Activated T-cell treated with anti-CD3 and anti-CD28 coated beads, Interleukin-2, amount 50 U/mL, for 4 hours (primary cell): ENCODE data around the gene MRPL54. TPM values are rescaled to one million over a fixed set of nuclear protein-coding genes. Genes with fewer than 3 reads are reported as not detected.
A peak's percentile ranks its signal among the peaks of the same experiment; 100 is the strongest.

Experiments used
- ATAC-seq, 2 donors: fragments of 200-7000 bp; cut with Tn5 transposase; one replicate each; pipeline ENCODE4 v1.10.0; 2021
- DNase-seq: peaks from one replicate; pipeline ENCODE4 v3.0.0-alpha.2; 2020
- H3K27me3 Mint-ChIP-seq: one replicate; pipeline ENCODE4 v1.8.0; 2021; ENCODE audit warnings: low read depth, mixed read lengths
- H3K36me3 Mint-ChIP-seq: one replicate; pipeline ENCODE4 v1.8.0; 2022; ENCODE audit warnings: mixed read lengths; ENCODE audit not compliant: insufficient read depth
- H3K4me1 Mint-ChIP-seq: one replicate; pipeline ENCODE4 v1.8.0; 2021; ENCODE audit warnings: low read depth, mixed read lengths
- H3K4me3 Mint-ChIP-seq: one replicate; pipeline ENCODE4 v1.8.0; 2021; ENCODE audit warnings: mild to moderate bottlenecking, moderate library complexity, mixed read lengths
- H3K9me3 Mint-ChIP-seq: one replicate; pipeline ENCODE4 v1.8.0; 2021; ENCODE audit warnings: mixed read lengths
- total RNA-seq, 3 donors: library from RNA; stranded (reverse); gene quantifications; one replicate each; pipeline ENCODE4 v1.2.1, GENCODE V29; 2021

Gene MRPL54
- total RNA-seq = 100 to 1,000 TPM in 2 of 3 donors, 10 to 100 TPM in 1; 95.8 to 132 (median 125) TPM

GRCh38 chr19:3762501-3763459 lies at the start of gene MRPL54:
MRPL54 (plus strand) TSS chr19:3762682; CDS start chr19:3762701, 19 bp downstream.
- Mint-ChIP-seq H3K9me3 (no peaks in the 10 kb centered on the region), H3K36me3 (peaks cover 9% of the 10 kb centered on the region), H3K27me3 (no peaks in the 10 kb centered on the region), H3K4me3 (peak within 1 kb of the TSS; percentile 98), H3K4me1 (peaks cover 40% of the 10 kb centered on the region)
- peak; percentile 87 to 89 for ATAC-seq
- peak; percentile 99 for DNase-seq

GRCh38 chr19:3716147-3716668 lies 46.3 kb upstream of the MRPL54 start:
- H3K4me3 Mint-ChIP-seq = no peak overlapping the region
- H3K27me3 Mint-ChIP-seq = peaks cover 3% of the 10 kb centered on the region
- H3K4me1 Mint-ChIP-seq = peaks cover 11% of the 10 kb centered on the region
- H3K36me3 Mint-ChIP-seq = no peaks in the 10 kb centered on the region
- no peaks in the 10 kb centered on the region for H3K9me3 Mint-ChIP-seq
- DNase-seq (no peak), ATAC-seq (no peak)

DNA sequence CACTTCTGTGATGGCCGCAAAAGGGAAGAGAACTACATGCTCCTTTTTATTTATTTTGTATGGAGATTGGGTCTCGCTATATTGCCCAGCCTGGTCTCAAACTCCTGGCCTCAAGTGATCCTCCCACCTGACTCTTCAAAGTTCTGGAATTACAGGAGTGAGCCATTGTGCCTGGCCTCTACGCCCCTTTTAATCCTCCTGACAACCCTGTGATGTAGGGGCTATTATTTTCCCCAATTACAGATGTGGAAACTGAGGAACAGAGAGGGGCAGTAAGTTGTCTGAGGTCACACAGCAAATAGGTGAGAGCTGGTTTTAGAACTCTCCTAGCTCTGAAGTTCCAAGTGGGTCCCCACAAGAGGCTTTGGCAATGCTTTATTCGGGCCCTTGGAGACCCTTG lies 42.6 kb upstream of the MRPL54 start:
- Mint-ChIP-seq H3K4me3 (no peak overlapping the region), H3K36me3 (no peaks in the 10 kb centered on the region), H3K9me3 (no peaks in the 10 kb centered on the region), H3K27me3 (peaks cover 6% of the 10 kb centered on the region), H3K4me1 (peaks cover 16% of the 10 kb centered on the region)
- DNase-seq = no peak
- no peak for ATAC-seq

- no peak for DNase-seq
- H3K4me1 Mint-ChIP-seq = peaks cover 16% of the 10 kb centered on the region
- no peaks in the 10 kb centered on the region for H3K9me3 Mint-ChIP-seq
- H3K36me3 Mint-ChIP-seq = no peaks in the 10 kb centered on the region
- peaks cover 6% of the 10 kb centered on the region for H3K27me3 Mint-ChIP-seq
- no peak for ATAC-seq
- H3K4me3 Mint-ChIP-seq = no peak overlapping the region
Measured at GRCh38 chr19:3720349-3720917, 42.0 kb upstream of the MRPL54 start.

GRCh38 chr19:3721131-3721886 lies 41.2 kb upstream of the MRPL54 start:
- Mint-ChIP-seq H3K36me3 (no peaks in the 10 kb centered on the region), H3K4me1 (peaks cover 16% of the 10 kb centered on the region), H3K4me3 (peak overlapping the region; percentile 69), H3K27me3 (peaks cover 6% of the 10 kb centered on the region), H3K9me3 (no peaks in the 10 kb centered on the region)
- DNase-seq (peak; percentile 82), ATAC-seq (peak; percentile 92 to 94)

- DNase-seq (no peak), ATAC-seq (no peak)
- Mint-ChIP-seq H3K4me1 (peaks cover 16% of the 10 kb centered on the region), H3K9me3 (no peaks in the 10 kb centered on the region), H3K27me3 (peaks cover 6% of the 10 kb centered on the region), H3K4me3 (peak overlapping the region; percentile 69), H3K36me3 (no peaks in the 10 kb centered on the region)
Measured at GRCh38 chr19:3721887-3722442, 40.5 kb upstream of the MRPL54 start.

DNA sequence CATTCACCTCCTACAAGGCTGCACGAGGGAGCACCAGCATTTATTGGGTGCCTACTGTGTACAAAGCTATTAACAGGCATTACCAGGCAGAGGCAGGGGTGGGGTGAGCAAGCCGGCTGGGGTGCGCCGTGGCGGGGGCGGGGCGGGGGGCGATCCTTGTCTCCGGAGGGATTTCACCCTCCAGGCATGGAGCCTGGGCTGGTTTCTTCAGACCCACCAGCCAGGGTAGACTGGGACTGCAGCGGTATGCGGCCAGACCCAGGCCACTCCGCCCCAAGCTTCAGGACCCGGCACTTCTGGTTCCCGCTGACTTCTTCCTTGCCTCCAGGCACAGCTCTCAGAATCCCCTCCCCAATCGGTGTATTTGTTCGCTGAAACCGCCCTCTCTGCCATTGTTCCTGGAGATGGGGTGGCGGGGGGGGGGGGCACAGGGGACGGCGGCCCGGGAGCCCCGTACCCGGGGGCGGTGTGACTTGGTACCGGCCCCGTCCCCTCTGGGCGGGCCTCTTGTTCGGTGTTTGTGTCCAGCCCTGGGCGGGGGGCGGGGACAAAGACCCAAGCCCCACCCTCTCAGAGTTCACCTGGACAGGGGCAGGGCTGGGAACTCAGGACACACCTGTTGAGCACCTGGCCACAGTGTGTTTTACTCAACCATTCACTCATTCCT lies 39.9 kb upstream of the MRPL54 start:
- H3K4me3 Mint-ChIP-seq = peak overlapping the region; percentile 69

DNA sequence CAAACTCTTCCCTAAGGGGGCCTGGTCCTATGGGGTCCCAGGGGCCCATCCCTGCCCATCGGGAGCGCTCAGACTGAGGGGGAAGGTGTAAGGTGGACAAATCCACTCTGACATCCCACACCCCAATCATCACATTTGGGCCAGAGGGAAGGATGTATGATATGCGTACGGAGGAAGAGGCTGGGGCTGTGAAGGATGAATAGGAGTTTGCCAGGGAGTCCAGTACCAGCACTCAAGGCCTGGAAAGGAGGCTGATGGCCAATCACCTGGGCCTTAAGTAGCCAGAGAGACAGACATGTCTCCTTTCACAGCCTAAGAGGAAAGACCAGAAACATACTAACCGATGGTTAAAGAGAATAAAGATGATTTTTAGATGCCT lies 39.4 kb upstream of the MRPL54 start:
- DNase-seq (no peak), ATAC-seq (no peak)
- H3K4me1 Mint-ChIP-seq = peaks cover 16% of the 10 kb centered on the region
- no peak overlapping the region for H3K4me3 Mint-ChIP-seq
- no peaks in the 10 kb centered on the region for H3K36me3 Mint-ChIP-seq
- H3K9me3 Mint-ChIP-seq = no peaks in the 10 kb centered on the region
- H3K27me3 Mint-ChIP-seq = peaks cover 6% of the 10 kb centered on the region

More for the DNA sequence above, 39.9 kb upstream of the MRPL54 start:
- DNase-seq (no peak), ATAC-seq (no peak)
- Mint-ChIP-seq H3K9me3 (no peaks in the 10 kb centered on the region), H3K27me3 (peaks cover 6% of the 10 kb centered on the region), H3K36me3 (no peaks in the 10 kb centered on the region), H3K4me1 (peaks cover 16% of the 10 kb centered on the region)

DNA sequence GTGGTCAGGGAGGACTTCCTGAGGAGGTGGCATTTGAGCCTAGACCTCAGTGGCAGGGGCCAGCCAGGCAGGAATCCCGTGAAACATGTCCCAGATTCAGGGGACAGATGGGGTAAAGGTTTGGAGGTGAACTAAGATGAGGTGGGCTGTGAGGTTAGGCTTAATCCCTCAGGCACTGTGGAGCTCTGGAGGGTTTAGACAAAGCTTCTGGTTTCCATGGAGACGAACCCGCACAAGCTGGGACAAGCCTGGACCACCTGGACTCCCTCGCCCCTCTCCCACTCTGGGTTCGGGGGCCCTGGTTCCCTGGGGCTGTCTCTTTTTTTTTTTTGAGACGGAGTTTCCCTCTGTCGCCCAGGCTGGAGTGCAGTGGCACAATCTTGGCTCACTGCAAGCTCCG lies 38.6 kb upstream of the MRPL54 start:
- ATAC-seq (no peak), DNase-seq (no peak)
- Mint-ChIP-seq H3K4me1 (peaks cover 16% of the 10 kb centered on the region), H3K9me3 (no peaks in the 10 kb centered on the region), H3K27me3 (peaks cover 6% of the 10 kb centered on the region), H3K36me3 (no peaks in the 10 kb centered on the region), H3K4me3 (no peak overlapping the region)

DNA sequence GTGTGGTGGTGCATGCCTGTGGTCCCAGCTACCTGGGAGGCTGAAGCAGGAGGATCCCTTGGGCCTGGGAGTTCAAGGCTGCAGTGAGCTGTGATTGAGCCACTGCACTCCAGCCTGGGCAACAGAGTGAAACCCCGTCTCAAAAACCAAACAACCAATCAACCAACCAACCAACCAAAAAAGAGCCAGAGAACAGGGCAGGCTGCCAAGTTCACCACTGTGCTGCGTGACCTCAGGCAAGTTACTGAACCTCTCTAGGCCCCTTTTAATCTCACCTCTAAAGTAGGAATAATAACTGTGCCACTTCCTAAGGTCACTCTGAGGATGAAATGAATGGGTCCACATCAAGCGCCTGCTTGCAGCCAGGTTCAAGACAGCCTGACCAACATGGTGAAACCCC lies 37.4 kb upstream of the MRPL54 start:
- H3K9me3 Mint-ChIP-seq = no peaks in the 10 kb centered on the region
- H3K36me3 Mint-ChIP-seq = no peaks in the 10 kb centered on the region
- no peak for ATAC-seq
- peaks cover 12% of the 10 kb centered on the region for H3K4me1 Mint-ChIP-seq
- H3K27me3 Mint-ChIP-seq = peaks cover 4% of the 10 kb centered on the region
- DNase-seq = no peak
- no peak overlapping the region for H3K4me3 Mint-ChIP-seq

GRCh38 chr19:3725640-3726310 lies 36.7 kb upstream of the MRPL54 start:
- no peaks in the 10 kb centered on the region for H3K36me3 Mint-ChIP-seq
- no peak overlapping the region for H3K4me3 Mint-ChIP-seq
- DNase-seq (no peak), ATAC-seq (no peak)
- H3K27me3 Mint-ChIP-seq = peaks cover 4% of the 10 kb centered on the region
- H3K4me1 Mint-ChIP-seq = peaks cover 12% of the 10 kb centered on the region
- no peaks in the 10 kb centered on the region for H3K9me3 Mint-ChIP-seq

- DNase-seq (no peak), ATAC-seq (no peak)
- no peaks in the 10 kb centered on the region for H3K27me3 Mint-ChIP-seq
- no peaks in the 10 kb centered on the region for H3K4me1 Mint-ChIP-seq
- H3K36me3 Mint-ChIP-seq = peaks cover 3% of the 10 kb centered on the region
- H3K9me3 Mint-ChIP-seq = no peaks in the 10 kb centered on the region
- no peak overlapping the region for H3K4me3 Mint-ChIP-seq
Measured at GRCh38 chr19:3730457-3730958, 32.0 kb upstream of the MRPL54 start.

DNA sequence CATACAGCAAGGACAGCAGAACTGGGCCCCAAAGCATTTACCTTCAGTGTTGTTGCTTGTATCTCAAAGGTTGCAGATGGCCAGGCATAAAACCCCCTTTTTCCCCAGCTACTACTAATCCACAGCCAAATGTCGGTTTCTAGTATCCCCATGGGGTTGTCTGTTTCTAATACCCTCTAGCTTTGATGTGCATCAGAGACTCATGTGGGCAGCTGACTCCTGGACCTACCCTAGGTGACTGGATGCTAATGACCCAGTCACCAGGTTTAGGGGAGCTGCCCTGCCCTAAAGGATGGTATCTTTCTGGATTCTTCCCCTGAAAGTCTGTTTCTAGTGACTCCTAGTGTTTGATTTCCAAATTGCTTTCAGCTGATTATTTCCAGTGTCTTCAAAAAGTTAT lies 30.4 kb upstream of the MRPL54 start:
- H3K27me3 Mint-ChIP-seq = no peaks in the 10 kb centered on the region
- H3K36me3 Mint-ChIP-seq = peaks cover 3% of the 10 kb centered on the region
- no peaks in the 10 kb centered on the region for H3K9me3 Mint-ChIP-seq
- ATAC-seq = no peak
- H3K4me1 Mint-ChIP-seq = no peaks in the 10 kb centered on the region
- H3K4me3 Mint-ChIP-seq = no peak overlapping the region
- no peak for DNase-seq
